Measurements from ENCODE around the gene CEBPG. TPM values are rescaled to one million over a fixed set of nuclear protein-coding genes. Genes with fewer than 3 reads are reported as not detected.

CEBPG gene
- total and polyA plus RNA-seq, 9 of the 15 experiments (the other 6 are each of a cell fraction or from before 2014, with no cell fraction given) = 9.5 to 34.9 (median 30.9) TPM

DNA sequence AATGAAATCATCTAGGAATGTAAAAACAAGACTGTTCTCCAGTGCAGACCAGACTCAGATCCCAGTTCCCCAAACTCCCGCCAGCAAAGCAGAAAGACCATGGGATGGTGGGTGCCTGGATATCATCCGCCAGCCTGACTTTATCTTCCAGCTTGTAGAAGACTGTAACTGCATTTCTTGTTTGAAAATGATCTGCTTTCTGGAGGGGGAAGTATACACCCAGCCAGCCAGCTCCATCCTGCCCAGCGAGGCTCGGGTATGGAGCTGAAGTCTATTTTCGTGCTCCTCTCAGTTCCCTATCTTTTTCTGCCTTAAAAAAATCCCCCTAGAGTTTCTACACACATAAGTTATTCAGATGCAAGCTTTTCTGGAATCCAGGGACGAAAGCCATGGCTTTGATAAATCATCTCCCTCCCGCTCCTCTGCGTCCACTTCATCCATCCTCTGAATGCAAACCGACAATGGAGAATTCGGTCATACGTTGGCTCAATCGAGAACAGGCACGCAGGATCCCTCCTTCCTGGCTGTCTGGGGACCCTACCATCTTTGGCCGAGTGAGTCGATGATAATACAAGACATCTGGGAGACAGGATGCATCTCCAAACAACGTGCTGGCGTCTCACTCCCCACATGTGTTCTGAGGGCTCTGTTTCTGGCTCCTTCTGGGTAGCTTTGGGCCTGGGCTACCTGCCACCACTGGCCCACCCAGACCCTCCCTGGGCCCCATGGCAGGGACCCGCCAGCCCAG lies 31.2 kb downstream of the CEBPG start:
- no peak for FAIRE-seq
- no peaks in the 10 kb centered on the region for H3K9me1 ChIP-seq (ENCODE audit: control insufficient read depth, insufficient read depth, low read length)
- intact Hi-C loops (cut with micrococcal nuclease) = loop anchor here (5.0 kb wide), 1 partner anchor 262 kb away; no protein-coding TSS in a partner anchor
- TF ChIP-seq CTCF (IDR thresholded peaks at IDR 0.05 in 2 of 3, conservative IDR thresholded peaks at IDR 0.05 in 1 of 3; ENCODE audit: insufficient read depth in 2 of 3, low read depth in 1 of 3, low read length in 3 of 3) (no peak), PREB (CRISPR knock-in tag; IDR thresholded peaks at IDR 0.05) (no peak), NONO (IDR thresholded peaks at IDR 0.05; ENCODE audit: low read depth in 2 of 2, low read length in 1 of 2) (no peak), HDAC6 (IDR thresholded peaks at IDR 0.05; ENCODE audit: low read depth, low read length) (no peak), SMAD2 (IDR thresholded peaks at IDR 0.05; ENCODE audit: low read depth, low read length) (no peak)
- TF ChIP-seq, protein P1, sequence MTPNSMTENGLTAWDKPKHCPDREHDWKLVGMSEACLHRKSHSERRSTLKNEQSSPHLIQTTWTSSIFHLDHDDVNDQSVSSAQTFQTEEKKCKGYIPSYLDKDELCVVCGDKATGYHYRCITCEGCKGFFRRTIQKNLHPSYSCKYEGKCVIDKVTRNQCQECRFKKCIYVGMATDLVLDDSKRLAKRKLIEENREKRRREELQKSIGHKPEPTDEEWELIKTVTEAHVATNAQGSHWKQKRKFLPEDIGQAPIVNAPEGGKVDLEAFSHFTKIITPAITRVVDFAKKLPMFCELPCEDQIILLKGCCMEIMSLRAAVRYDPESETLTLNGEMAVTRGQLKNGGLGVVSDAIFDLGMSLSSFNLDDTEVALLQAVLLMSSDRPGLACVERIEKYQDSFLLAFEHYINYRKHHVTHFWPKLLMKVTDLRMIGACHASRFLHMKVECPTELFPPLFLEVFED (CRISPR knock-in tag; conservative IDR thresholded peaks at IDR 0.05) = no peak

More for the DNA sequence above, 31.2 kb downstream of the CEBPG start:
- ATAC-seq (no peak), DNase-seq (ENCODE audit: extremely low read depth in 1 of 4, low spot score in 3 of 4) (no peak)
- H4K20me1 ChIP-seq (replicated peaks; ENCODE audit: control insufficient read depth, insufficient read depth, low read length) = peaks cover 10% of the 10 kb centered on the region
- H3K27ac ChIP-seq (ENCODE audit: extremely low read depth, low read depth, low read length) = no peak overlapping the region
- H3K27me3 ChIP-seq (ENCODE audit: control insufficient read depth in 2 of 2, insufficient read depth in 2 of 2, low read length in 2 of 2) = peaks cover 0 to 28% of the 10 kb centered on the region in 2 experiments; a peak in 2 of 5 replicates
- peaks cover 0 to 34% of the 10 kb centered on the region in 2 experiments; a peak in 2 of 5 replicates for H3K4me1 ChIP-seq (replicated peaks in 1 of 2; ENCODE audit: control insufficient read depth in 2 of 2, insufficient read depth in 2 of 2, low read length in 2 of 2)
- CTCF ChIA-PET (ENCODE audit: low intra/inter-chr PET ratio) = no interaction called here
- WGBS (ENCODE audit: insufficient coverage, low coverage, missing lambda C conversion rate) = 18% methylated on average over 18 of the region's 18 CpGs
- BruUV-seq (replicated peaks) = no TSS peak
- no peak overlapping the region for H3K9ac ChIP-seq (ENCODE audit: insufficient read depth in 1 of 2, low read depth in 2 of 2, low read length in 2 of 2)
- no peaks in the 10 kb centered on the region for H3K9me3 ChIP-seq (replicated peaks; ENCODE audit: control insufficient read depth, insufficient read depth, low read depth, low read length)
- POLR2A ChIA-PET = interaction anchor here (0.7 to 1.7 kb wide), 4 partner anchors 13 to 1580 kb away, joined by 3 to 10 read pairs (median 3); no protein-coding TSS in a partner anchor
- H3K36me3 ChIP-seq (ENCODE audit: control insufficient read depth, insufficient read depth, low read length) = no peaks in the 10 kb centered on the region
- H3K4me2 ChIP-seq (ENCODE audit: insufficient read depth, low read length) = no peak overlapping the region
- no peaks in the 10 kb centered on the region for H3K79me2 ChIP-seq (ENCODE audit: control insufficient read depth, insufficient read depth, low read length)
- in situ Hi-C loops (cut with MboI) = loop anchor here (5.0 to 10.0 kb wide), 2 partner anchors 167 to 260 kb away; no protein-coding TSS in a partner anchor
- no peak overlapping the region for H3K4me3 ChIP-seq
- H2AFZ ChIP-seq (ENCODE audit: low read depth, low read length) = no peak overlapping the region

Measured in K562 (cell line).